Suppressor macrophage treated with lipopolysaccharide for 1 hour (primary cell): Measurements from ENCODE around the gene LNPEP.

Source experiments
- DNase-seq, 3 donors: peaks; one replicate each; pipeline ENCODE4 v3.0.0-alpha.2; 2020 to 2022

Gene LNPEP

GRCh38 chr5:96963267-96963666 is 27.4 kb downstream of the LNPEP start:
- DNase-seq = peak; percentile 66 to 80 (median 67)

GRCh38 chr5:96966801-96967200 is 30.9 kb downstream of the LNPEP start:
- DNase-seq = no peak

DNA sequence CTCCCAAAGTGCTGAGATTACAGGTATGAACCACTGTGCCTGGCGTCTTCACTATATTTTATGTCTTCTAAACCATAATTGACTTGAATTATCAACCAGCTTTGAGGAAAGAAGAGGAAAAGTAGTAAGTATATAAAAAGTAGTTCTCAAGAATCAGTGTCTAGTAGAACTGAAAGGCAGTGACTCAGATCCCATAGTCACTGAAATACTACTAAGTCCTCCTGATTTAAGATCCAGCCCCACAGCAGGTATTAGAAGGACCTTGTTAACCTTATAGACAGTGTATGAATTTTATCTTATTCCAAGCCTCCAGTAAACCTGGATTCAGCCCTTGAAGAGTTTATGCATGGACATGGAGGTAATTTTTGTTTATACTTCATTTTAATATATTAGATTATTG is 31.5 kb downstream of the LNPEP start:
- no peak for DNase-seq

GRCh38 chr5:96968074-96968473 is 32.2 kb downstream of the LNPEP start:
- no peak for DNase-seq

GRCh38 chr5:96968614-96969013 is 32.7 kb downstream of the LNPEP start:
- no peak for DNase-seq

DNA sequence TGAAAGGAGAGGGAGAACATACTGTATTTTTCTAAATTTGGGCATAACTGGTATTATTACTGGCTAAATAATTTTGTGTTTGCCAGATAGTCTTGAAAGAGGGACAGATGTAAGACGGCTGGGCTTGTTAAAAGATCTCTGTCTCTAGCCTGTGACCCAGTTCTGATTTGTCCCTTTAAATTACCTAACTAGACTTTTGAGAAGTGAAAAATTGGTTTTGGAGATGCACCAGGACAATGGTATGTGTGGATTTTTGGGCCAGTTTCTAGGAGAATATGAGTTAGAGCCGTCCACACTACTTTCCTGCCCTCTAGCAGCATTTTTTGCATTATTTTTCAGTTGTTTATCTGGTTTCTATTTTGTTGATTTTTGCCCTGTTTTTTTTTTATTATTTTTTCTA is 33.5 kb downstream of the LNPEP start:
- DNase-seq = no peak

DNA sequence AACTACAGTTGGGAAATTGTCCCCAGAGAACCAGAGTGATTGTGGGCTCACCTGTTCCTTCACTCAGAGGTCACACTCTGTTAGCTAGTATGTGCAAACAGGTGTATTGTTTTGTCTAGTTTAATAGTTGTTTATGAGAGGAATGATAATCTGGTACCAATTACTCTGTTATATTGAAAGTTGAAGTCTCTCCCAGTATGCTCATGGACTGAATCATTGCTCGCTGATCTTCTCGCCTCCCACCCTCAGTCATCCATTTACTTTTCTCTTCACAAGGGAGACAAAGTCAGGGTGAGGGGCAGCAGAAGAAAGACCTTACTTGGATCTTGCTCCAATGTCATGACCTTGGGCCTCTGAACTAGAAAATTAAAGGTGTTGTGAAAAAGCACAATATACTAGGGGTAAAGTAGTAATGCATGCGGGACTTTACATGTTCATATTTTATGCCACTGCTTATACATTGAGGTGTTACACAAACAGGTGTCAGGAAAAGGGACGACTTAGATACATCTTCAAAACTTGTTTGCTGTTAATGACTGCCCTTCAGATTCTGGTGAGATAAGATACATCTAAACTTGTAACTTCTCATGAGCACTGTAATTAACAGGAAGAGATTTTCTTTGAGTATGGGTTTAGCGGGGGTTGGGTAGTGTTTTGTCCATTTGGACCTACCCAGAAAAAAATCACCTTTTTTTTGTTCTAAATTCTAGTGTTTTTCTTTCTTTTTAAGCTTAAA is 36.9 kb downstream of the LNPEP start:
- no peak for DNase-seq

DNA sequence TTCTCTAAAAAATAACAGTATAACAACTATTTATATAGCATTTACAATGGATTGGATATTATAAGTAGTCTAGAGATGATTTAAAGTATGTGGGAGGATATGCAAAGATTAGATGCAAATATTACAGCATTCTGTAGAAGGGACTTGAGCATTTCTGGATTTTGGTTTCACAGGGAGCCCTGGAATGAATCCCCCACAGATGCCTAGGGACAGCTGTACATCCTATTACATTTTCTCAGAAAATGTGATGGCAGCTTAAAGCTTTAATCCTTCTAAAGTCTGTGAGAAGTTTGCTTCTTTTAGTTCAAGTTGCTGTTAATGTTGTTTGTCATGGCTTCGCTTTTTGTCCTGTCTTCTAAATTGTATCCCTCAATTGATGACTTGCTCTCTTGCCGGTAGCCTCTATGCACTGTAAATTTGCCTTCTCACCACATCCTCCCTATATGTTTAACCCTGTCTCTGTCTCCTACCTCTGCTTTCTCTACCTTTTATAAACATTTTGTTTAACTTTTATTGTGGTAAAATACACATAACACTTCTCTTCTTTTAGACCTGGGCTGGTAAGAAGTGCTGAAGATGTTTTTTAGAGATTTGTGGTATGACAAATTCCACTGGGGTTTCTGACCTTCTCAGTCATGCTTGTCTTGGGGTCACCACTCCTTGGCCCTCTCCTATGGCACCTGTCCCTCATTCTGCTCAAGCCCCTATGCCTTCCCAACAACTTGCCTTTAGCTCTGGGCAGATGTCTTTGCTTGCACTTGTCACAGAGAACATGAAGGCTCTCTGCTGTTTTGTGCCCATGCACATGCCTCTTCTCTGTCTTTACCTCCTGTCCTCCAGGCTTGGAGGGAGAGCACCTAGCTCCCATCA is 37.9 kb downstream of the LNPEP start:
- no peak for DNase-seq

DNA sequence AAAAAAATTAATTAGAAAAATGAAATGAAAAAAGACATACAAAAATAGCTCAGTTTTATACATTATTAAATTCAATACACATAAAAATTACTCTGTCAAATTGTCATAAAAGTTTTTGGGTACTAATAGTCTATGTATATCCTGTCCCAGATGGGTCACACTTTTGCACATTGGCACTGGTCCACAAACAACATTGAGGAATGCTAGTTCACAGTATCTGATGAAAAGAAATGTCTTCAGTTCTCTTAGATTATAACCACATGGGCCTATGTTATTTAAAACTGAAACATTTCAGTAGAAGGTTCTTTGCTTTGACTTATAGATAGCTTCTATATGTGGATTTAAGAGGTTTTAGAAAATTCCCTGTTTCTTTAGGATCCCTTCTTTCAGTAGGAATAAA is 39.8 kb downstream of the LNPEP start:
- DNase-seq = no peak

DNA sequence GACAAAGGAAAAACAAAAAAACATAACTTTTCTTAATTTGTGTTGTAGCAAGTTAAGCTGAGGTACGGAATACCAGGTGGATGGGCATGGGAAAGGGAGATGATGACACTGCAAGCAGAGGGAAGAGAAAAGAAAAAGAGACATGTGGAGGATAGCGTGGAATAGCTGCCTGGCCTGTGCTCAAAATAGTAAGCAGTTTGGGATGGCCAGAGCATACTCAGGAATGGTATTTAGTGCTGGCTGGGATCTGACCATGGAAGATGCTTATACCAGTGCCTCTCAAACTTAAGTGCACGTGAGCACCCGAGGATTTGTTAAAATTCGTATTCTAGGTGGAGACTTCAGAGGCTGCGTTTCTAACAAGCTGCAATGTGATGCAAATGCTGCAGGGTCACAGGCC is 41.3 kb downstream of the LNPEP start:
- no peak for DNase-seq

GRCh38 chr5:96978812-96979449 is 43.1 kb downstream of the LNPEP start:
- DNase-seq = no peak

GRCh38 chr5:96984506-96985192 is 48.8 kb downstream of the LNPEP start:
- DNase-seq = no peak

- no peak for DNase-seq
Measured at GRCh38 chr5:96986450-96986849, 50.6 kb downstream of the LNPEP start.

GRCh38 chr5:96990102-96990501 is 54.2 kb downstream of the LNPEP start:
- DNase-seq = no peak

DNA sequence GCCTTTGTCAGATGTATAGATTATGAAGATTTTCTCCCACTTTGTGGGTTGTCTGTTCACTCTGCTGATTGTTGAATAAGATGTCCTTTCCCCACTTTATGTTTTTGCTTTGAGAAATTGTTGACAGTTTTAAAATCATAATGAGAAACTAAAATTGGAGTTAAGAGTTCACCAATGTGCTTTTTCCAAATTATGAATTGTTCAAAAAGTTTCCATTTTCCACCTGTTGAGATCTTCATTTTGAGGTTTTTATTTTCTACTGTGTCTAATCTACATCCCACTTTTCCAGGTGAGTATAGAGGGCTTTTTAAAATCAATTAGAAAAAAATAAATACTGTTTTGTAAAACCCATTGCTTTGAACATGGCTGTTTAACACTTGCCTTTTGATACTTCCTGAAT is 55.8 kb downstream of the LNPEP start:
- DNase-seq = no peak

- no peak for DNase-seq
Measured at GRCh38 chr5:96993760-96994159, 57.9 kb downstream of the LNPEP start.

DNA sequence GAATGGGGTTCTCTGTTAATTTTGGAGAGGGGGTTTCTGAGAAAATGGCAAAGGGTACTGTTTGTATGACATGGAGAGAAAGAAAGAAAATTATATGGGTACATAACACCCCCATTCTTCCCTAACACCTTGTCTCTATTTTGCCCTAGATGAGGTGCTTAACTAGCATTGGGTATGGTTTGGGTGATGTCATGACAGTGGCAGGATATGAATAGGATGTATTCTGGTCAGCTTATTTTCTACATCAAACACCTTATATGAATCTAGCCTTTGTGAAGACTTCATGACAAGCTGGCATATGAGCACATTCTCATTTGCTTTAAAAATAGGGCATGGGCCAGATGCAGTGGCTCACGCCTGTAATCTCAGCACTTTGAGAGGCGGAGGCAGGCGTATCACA is 58.6 kb downstream of the LNPEP start:
- DNase-seq = no peak

GRCh38 chr5:96995419-96995818 is 59.5 kb downstream of the LNPEP start:
- no peak for DNase-seq

DNA sequence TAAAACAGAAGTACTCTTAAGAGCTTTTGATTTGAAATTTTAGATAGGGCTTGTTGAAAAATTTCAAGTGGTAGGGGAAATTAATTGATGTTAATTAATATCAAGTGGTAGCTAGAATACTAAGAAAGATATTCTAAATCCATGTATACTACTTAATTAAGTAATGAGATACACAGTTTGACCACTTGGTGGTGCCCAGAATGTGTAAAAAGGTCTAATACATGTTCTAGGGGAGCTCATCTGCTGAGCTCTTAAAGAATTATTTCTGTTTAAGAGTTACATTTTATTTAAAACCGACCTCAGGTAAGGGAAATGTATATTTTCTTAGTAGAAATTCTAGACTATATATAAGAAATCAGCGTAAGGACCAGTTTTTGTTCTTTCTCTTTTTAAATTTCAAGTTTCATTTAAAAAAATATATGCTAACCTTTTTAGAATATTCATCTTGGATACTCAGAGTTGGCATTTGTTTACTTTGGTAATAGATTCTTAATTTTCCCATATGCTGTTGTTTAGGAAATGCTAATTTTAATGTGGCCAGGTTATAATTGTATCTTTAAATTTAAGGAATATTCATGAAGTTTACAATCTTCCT is 61.5 kb downstream of the LNPEP start:
- DNase-seq = peak; percentile 62 to 75 (median 75)

DNA sequence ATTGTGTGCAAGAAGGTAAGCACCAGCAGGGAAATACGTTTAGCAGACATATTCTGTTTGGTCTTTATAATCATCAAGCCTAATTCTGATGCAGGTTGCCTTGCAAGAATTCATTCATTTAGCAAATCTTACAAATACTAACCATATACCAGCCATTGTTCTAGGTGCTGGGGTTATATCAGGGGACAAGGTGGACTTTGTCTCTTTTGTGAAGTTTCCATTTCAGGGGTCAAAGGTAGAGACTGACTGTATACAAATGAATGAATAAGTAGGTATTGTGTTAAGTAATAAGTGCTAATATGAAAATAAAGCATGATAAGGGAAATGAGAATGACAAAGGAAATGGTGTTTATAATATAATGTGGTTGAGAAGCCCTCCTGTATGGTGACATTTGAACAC is 64.0 kb downstream of the LNPEP start:
- DNase-seq = no peak

DNA sequence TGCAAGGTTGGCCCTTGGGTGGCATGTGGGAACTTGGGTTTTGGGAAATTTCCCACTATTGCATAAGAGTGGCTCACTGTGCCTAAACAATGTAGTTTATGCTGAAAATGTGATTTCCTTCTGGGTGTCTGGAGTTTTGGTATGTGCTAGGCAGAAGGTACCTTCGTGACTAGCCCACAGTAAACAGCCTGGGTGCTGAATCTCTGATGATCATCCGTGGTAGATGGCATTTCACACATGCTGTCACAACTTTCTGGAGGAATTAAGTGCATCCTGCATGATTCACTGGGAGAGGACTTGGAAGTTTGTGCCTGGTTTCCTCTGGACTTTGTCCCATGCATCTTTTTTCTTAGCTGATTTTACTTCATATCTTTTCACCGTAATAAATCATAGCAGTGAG is 64.5 kb downstream of the LNPEP start:
- DNase-seq = peak; percentile 23 to 48 (median 26)

- DNase-seq = no peak
Measured at GRCh38 chr5:97002983-97003382, 67.1 kb downstream of the LNPEP start.
